GM12891 (cell line): ENCODE data around the gene C7.

Source experiments
- PAX5 ChIP-seq: IDR thresholded peaks from 2 replicates; pipeline ENCODE4 v1.6.1; 2011; ENCODE audit warnings: low read length, moderate library complexity, mild to moderate bottlenecking; ENCODE audit not compliant: insufficient read depth, severe bottlenecking
- POLR2A ChIP-seq: IDR thresholded peaks from 2 replicates; pipeline ENCODE4 v1.6.1; 2011; ENCODE audit warnings: low read depth, low read length, control low read depth
- POLR2AphosphoS5 ChIP-seq: IDR thresholded peaks from 2 replicates; pipeline ENCODE4 v1.6.1; 2011; ENCODE audit warnings: low read depth, low read length, control low read depth
- POU2F2 ChIP-seq: IDR thresholded peaks from 2 replicates; pipeline ENCODE4 v1.6.1; 2011; ENCODE audit warnings: low read depth, mild to moderate bottlenecking, control low read depth, low read length, moderate library complexity

- TF ChIP-seq POLR2A, result no peak
- no peak for TF ChIP-seq POU2F2
- TF ChIP-seq POLR2AphosphoS5, result no peak
- TF ChIP-seq PAX5, result no peak
These were observed 4.9 kb upstream of the C7 start for GRCh38 chr5:40904205-40904993.
